ENCODE measurements around the gene SLC25A26. TPM values are rescaled to one million over a fixed set of nuclear protein-coding genes. Genes with fewer than 3 reads are reported as not detected.

The SLC25A26 gene
- total RNA-seq, 2 donors from 2014 or later, result 20.7 to 22.8 TPM

GRCh38 chr3:66342717-66343356 lies 122.0 kb downstream of the SLC25A26 start:
- Histone ChIP-seq H3K9me3 (ENCODE audit: control insufficient read depth, low read length) (no peaks in the 10 kb centered on the region), H3K27ac (ENCODE audit: low read depth, low read length) (no peak overlapping the region), H3K4me1 (ENCODE audit: control insufficient read depth, insufficient read depth, low read length) (no peaks in the 10 kb centered on the region), H3K9ac (ENCODE audit: extremely low read depth, low read length, poor library complexity, severe bottlenecking) (no peak overlapping the region), H3K27me3 (ENCODE audit: control insufficient read depth, insufficient read depth, low read length, poor library complexity, severe bottlenecking) (no peaks in the 10 kb centered on the region), H3K4me3 (ENCODE audit: low read length) (no peak overlapping the region), H3K36me3 (ENCODE audit: control insufficient read depth, insufficient read depth, low read length) (no peaks in the 10 kb centered on the region)
- Mint-ChIP-seq H3K9me3 (peaks cover 5% of the 10 kb centered on the region), H3K4me3 (no peak overlapping the region), H3K4me1 (peaks cover 2% of the 10 kb centered on the region), H3K27ac (no peak overlapping the region), H3K36me3 (ENCODE audit: low read depth) (peaks cover 11% of the 10 kb centered on the region), H3K27me3 (ENCODE audit: insufficient read depth) (no peaks in the 10 kb centered on the region)
- no peak for DNase-seq
- 93 to 97% methylated on average over 6 to 8 of the region's 8 CpGs for WGBS, 2 experiments (ENCODE audit: insufficient coverage in 1 of 2, insufficient read length in 1 of 2)
- TF ChIP-seq, protein P1, sequence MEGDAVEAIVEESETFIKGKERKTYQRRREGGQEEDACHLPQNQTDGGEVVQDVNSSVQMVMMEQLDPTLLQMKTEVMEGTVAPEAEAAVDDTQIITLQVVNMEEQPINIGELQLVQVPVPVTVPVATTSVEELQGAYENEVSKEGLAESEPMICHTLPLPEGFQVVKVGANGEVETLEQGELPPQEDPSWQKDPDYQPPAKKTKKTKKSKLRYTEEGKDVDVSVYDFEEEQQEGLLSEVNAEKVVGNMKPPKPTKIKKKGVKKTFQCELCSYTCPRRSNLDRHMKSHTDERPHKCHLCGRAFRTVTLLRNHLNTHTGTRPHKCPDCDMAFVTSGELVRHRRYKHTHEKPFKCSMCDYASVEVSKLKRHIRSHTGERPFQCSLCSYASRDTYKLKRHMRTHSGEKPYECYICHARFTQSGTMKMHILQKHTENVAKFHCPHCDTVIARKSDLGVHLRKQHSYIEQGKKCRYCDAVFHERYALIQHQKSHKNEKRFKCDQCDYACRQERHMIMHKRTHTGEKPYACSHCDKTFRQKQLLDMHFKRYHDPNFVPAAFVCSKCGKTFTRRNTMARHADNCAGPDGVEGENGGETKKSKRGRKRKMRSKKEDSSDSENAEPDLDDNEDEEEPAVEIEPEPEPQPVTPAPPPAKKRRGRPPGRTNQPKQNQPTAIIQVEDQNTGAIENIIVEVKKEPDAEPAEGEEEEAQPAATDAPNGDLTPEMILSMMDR (conservative IDR thresholded peaks at IDR 0.05), result no peak

GRCh38 chr3:66344391-66344811 lies 123.6 kb downstream of the SLC25A26 start:
- no peak overlapping the region for H3K9ac ChIP-seq (ENCODE audit: extremely low read depth, low read length, poor library complexity, severe bottlenecking)
- no peaks in the 10 kb centered on the region for H3K9me3 ChIP-seq (ENCODE audit: control insufficient read depth, low read length)
- H3K4me1 ChIP-seq (ENCODE audit: control insufficient read depth, insufficient read depth, low read length), result no peaks in the 10 kb centered on the region
- no peak overlapping the region for H3K27ac ChIP-seq (ENCODE audit: low read depth, low read length)
- H3K4me1 Mint-ChIP-seq, result peaks cover 2% of the 10 kb centered on the region
- no peak overlapping the region for H3K4me3 Mint-ChIP-seq
- H3K4me3 ChIP-seq (ENCODE audit: low read length), result no peak overlapping the region
- H3K27ac Mint-ChIP-seq, result no peak overlapping the region
- no peaks in the 10 kb centered on the region for H3K27me3 Mint-ChIP-seq (ENCODE audit: insufficient read depth)
- H3K36me3 ChIP-seq (ENCODE audit: control insufficient read depth, insufficient read depth, low read length), result no peaks in the 10 kb centered on the region
- peaks cover 15% of the 10 kb centered on the region for H3K36me3 Mint-ChIP-seq (ENCODE audit: low read depth)
- 93 to 100% methylated on average over 4 to 9 of the region's 9 CpGs for WGBS, 2 experiments (ENCODE audit: insufficient coverage in 1 of 2, insufficient read length in 1 of 2)
- no peaks in the 10 kb centered on the region for H3K27me3 ChIP-seq (ENCODE audit: control insufficient read depth, insufficient read depth, low read length, poor library complexity, severe bottlenecking)
- DNase-seq, result no peak
- peaks cover 5% of the 10 kb centered on the region for H3K9me3 Mint-ChIP-seq
- TF ChIP-seq, protein P1 (conservative IDR thresholded peaks at IDR 0.05), result no peak

DNA sequence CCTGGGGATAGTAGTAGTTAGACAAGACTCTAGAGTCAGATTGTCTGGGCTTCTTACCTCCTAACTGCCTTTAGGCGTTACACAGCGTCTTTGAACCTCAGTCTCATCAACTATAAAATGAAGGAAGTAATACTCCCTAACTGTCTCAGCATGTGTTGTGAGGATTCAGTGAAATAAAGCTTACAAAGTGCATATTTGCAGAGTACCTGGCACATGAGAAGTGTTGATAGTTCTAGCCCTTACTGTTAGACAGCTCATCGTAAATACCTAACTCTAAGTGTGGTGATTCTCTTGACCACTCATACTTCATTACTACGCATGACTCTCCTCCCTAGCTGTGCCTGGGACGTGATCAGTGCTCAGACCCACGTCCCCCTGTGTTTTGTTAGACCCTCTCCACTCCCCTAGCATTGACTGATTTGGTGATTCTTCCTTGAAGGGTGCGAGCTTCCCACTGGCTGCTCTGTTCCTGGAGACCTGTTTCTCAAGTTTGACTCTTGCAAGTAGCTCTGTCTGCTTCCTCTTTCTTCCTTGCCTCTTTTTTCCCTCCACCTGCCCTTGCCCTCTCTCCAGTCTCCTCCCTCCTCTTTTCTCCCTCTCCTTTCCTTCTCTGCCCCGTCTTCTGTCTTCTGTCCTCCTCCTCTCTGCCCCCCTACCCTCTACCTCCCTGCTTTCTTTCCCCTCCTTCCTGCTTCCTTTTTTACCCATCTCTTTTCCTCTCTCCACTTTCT lies 124.2 kb downstream of the SLC25A26 start:
- no peak overlapping the region for H3K4me3 Mint-ChIP-seq
- H3K27me3 Mint-ChIP-seq (ENCODE audit: insufficient read depth), result no peaks in the 10 kb centered on the region
- H3K9me3 ChIP-seq (ENCODE audit: control insufficient read depth, low read length), result no peaks in the 10 kb centered on the region
- 86 to 98% methylated on average over 6 to 8 of the region's 8 CpGs for WGBS, 2 experiments (ENCODE audit: insufficient coverage in 1 of 2, insufficient read length in 1 of 2)
- H3K9me3 Mint-ChIP-seq, result peaks cover 5% of the 10 kb centered on the region
- H3K4me3 ChIP-seq (ENCODE audit: low read length), result no peak overlapping the region
- no peaks in the 10 kb centered on the region for H3K36me3 ChIP-seq (ENCODE audit: control insufficient read depth, insufficient read depth, low read length)
- H3K27ac ChIP-seq (ENCODE audit: low read depth, low read length), result no peak overlapping the region
- peaks cover 2% of the 10 kb centered on the region for H3K4me1 Mint-ChIP-seq
- TF ChIP-seq, protein P1 (conservative IDR thresholded peaks at IDR 0.05), result no peak
- H3K4me1 ChIP-seq (ENCODE audit: control insufficient read depth, insufficient read depth, low read length), result no peaks in the 10 kb centered on the region
- H3K36me3 Mint-ChIP-seq (ENCODE audit: low read depth), result peaks cover 15% of the 10 kb centered on the region
- H3K9ac ChIP-seq (ENCODE audit: extremely low read depth, low read length, poor library complexity, severe bottlenecking), result no peak overlapping the region
- H3K27me3 ChIP-seq (ENCODE audit: control insufficient read depth, insufficient read depth, low read length, poor library complexity, severe bottlenecking), result no peaks in the 10 kb centered on the region
- DNase-seq, result no peak
- H3K27ac Mint-ChIP-seq, result no peak overlapping the region

Data from endodermal cell (in vitro differentiated cells).